GM10248 (cell line): ENCODE data around the gene NEK6.

ENCODE experiments used
- CTCF ChIA-PET: fragments of 300-600 bp; sonication (Branson Sonifier 250); formaldehyde crosslinking; extraction: SDS; loops from one replicate; lab custom pipeline; 2021; ENCODE audit warnings: antibody characterized with exemption; lab: Yijun Ruan, JAX
- POLR2A ChIA-PET: fragments of 350-650 bp; sonication (Branson Sonifier 250); formaldehyde crosslinking; extraction: SDS; loops from one replicate; lab custom pipeline; 2020; ENCODE audit warnings: antibody characterized with exemption; lab: Yijun Ruan, JAX
- DNase-seq: peaks from one replicate; pipeline ENCODE4 v3.0.0; 2012; ENCODE audit errors: extremely low spot score
- TF ChIP-seq, protein P1 (sequence below): IDR thresholded peaks from 2 replicates; pipeline ENCODE4 v1.5.1; 2012; ENCODE audit warnings: mild to moderate bottlenecking, low read depth; ENCODE audit errors: extremely low read depth, missing control alignments, control extremely low read depth

Gene NEK6

DNA sequence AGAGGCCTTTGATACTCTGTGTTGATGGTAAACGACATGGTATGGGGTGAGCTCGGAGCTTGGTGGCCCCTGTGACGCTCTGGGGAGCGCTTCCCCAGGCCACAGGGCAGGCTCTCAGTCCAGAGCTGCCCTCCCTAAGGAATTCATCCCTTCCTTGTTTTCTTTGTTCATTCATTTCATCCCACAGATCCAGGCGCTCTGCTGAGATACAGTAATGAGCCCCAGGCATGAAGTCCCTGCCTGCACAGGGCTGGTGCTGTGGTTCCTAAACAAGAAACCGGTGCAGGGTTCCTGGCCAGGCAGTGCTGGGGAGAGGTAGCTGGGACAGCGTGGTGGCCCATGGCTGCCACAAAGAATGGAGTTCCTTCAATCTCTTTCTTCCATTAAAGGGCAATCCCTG is 14.4 kb downstream of the NEK6 start:
- no peak for DNase-seq
- ChIA-PET CTCF (interaction anchor here (1.4 kb wide), 1 partner anchor 144 kb away, joined by 4 read pairs; no protein-coding TSS in a partner anchor), POLR2A (no interaction called here)
- TF ChIP-seq, protein P1, sequence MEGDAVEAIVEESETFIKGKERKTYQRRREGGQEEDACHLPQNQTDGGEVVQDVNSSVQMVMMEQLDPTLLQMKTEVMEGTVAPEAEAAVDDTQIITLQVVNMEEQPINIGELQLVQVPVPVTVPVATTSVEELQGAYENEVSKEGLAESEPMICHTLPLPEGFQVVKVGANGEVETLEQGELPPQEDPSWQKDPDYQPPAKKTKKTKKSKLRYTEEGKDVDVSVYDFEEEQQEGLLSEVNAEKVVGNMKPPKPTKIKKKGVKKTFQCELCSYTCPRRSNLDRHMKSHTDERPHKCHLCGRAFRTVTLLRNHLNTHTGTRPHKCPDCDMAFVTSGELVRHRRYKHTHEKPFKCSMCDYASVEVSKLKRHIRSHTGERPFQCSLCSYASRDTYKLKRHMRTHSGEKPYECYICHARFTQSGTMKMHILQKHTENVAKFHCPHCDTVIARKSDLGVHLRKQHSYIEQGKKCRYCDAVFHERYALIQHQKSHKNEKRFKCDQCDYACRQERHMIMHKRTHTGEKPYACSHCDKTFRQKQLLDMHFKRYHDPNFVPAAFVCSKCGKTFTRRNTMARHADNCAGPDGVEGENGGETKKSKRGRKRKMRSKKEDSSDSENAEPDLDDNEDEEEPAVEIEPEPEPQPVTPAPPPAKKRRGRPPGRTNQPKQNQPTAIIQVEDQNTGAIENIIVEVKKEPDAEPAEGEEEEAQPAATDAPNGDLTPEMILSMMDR: no peak

DNA sequence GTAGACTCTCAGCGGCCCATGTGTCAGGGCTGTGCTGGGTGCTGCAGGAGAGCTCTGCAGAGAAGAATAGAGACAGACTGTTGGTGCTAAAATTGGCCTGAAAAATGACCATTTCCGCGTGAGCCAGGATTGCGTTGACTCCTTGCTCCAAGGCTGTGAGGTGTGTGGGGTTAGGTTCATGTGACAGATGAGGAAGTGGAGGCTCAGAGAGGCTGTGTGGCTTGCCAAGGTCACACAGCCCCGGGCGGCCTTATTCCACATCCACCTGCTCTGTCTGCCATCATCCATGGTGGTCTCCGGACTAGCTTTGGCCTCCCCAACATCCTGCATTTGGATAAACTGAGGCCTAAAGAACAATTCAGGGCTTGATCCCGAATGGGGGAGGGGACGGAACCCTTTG is 15.2 kb downstream of the NEK6 start:
- ChIA-PET POLR2A (no interaction called here), CTCF (no interaction called here)
- no peak for DNase-seq
- TF ChIP-seq, protein P1: no peak

DNA sequence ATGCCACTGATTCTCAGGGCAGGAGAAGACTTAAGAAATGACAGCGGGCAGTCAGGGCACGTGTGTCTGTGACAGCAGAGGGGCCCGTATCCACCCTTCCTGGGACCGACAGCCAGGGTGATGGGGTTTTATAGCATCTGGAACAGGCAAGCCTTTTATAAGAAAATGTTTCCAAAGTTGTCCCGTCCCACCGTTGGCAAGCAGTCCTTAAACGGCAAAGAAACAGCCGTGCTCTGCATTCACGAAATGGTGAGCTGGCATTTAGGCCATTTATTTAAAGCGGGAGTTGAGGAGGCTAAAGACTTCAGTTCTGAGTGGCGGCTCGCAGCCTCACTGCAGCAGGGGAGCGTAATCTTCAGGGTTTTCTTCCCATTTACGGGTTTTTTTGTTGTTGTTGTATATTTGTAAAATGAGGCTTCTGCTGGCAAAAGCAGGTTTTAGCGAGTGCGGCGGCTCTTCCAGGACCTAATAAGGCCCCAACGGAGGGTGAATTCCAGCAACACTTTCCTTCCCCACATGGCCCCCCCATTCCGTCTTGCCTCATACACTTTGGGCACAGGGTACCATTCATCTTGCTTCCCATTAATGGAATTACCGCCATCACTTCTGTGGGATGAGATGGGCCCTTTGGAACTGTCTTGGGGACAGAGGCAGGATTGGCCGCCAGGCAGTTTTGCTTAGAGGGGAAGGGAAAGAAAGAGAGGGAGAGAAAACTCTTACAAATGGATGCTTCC is 15.8 kb downstream of the NEK6 start:
- TF ChIP-seq, protein P1: no peak
- DNase-seq: no peak
- POLR2A ChIA-PET: no interaction called here
- CTCF ChIA-PET: no interaction called here

DNA sequence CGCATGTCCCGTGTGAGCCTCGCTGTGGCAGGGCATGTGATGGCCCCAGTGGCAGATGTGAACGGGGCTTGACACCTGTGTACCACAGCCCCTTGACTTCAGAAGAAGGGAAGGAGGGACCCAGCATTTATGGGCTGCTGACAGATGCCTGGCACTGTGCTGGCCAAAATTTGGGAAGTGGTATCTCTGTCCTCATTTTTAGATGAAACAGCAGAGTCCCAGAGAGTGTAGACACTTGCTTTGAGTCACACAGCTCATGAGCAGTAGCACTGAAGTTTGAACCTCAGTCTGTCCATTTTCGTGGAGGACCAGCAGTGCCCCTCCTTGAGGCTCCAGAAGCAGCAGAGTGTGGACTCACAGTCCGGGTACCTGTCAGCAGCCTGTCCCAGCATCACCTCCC is 16.5 kb downstream of the NEK6 start:
- TF ChIP-seq, protein P1: no peak
- no peak for DNase-seq
- POLR2A ChIA-PET: no interaction called here
- CTCF ChIA-PET: no interaction called here

DNA sequence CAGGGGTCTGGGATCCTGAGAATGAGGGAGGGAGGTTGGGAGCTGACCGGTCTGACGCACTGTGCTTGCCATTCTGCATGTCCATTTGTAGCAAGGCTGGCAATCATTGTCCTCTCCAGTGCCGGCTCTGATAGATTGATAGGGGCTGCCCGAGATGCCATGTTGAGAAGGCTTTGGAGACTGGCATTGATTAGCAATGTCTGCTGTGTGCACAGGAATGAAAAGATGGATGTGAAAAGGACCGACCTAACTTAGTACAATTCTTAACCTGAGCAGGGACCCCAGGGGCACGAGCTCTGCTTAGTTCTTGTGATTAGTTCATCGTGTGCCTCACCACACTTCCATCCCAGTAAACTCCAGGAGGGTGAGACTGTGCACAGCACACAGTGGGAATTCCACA is 17.0 kb downstream of the NEK6 start:
- ChIA-PET POLR2A (no interaction called here), CTCF (no interaction called here)
- TF ChIP-seq, protein P1: no peak
- no peak for DNase-seq

DNA sequence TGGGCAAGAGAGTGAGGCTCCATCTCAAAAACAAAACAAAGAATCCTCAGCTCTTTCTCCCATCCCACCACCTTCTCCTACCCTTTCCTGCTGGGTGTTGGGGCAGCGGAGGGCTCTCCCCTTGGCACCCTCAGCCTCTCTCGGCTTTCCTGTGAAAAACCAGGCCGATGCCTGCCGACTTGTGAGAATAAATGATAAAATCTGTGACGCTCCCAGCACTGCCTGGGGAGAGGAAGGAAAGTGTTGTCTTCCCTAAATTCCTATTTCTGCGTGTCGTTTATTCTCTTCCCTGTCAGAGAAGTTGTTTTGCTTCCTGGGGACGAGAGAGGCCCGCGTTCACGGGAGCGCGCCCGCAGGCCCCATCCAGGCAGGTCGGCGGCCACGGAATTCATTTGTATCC is 19.7 kb downstream of the NEK6 start:
- DNase-seq: no peak
- ChIA-PET POLR2A (no interaction called here), CTCF (interaction anchor here (1.2 to 1.4 kb wide), 3 partner anchors 13 to 151 kb away, joined by 3 to 4 read pairs (median 3); no protein-coding TSS in a partner anchor)
- TF ChIP-seq, protein P1: no peak

DNA sequence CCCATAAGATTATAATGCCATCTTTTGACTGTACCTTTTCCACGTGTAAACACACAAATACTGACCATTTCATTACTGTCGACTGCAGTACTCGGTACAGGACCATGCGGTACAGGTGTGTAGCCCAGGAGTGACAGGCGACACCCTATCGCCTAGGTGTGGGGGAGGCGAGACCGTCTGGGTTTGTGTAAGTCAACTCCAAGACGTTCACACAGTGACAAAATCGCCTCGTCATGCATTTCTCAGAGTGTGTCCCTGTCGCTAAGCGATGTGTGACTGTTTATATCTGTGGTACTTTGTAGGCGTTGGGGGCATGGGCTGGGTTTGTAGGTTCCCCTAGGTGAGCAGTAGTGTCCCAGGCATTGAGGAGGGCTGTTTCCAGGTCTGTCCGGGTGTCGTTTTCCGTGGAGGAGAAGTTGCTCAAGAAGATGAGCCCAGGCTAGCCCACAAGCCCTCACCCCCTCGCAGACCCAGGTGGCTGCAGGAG is 20.3 kb downstream of the NEK6 start:
- CTCF ChIA-PET: no interaction called here
- POLR2A ChIA-PET: no interaction called here
- TF ChIP-seq, protein P1: no peak
- no peak for DNase-seq
